IPS-15b (cell line): ENCODE results near the gene HOXB3.

Source experiments
- H3K27me3 ChIP-seq: one replicate; pipeline ENCODE4 v1.6.1; 2013; ENCODE audit warnings: low read length; ENCODE audit not compliant: control insufficient read depth, insufficient read depth
- H3K36me3 ChIP-seq: one replicate; pipeline ENCODE4 v1.6.1; 2013; ENCODE audit warnings: low read length; ENCODE audit not compliant: control insufficient read depth, insufficient read depth
- H3K4me1 ChIP-seq: one replicate; pipeline ENCODE4 v1.6.1; 2013; ENCODE audit warnings: mild to moderate bottlenecking, low read length; ENCODE audit not compliant: control insufficient read depth, insufficient read depth
- H3K4me3 ChIP-seq: one replicate; pipeline ENCODE4 v1.5.1; 2013; ENCODE audit warnings: low read depth, low read length
- H3K9ac ChIP-seq: one replicate; pipeline ENCODE4 v1.6.1; 2013; ENCODE audit warnings: low read depth, mild to moderate bottlenecking, low read length
- H3K9me3 ChIP-seq: one replicate; pipeline ENCODE4 v1.6.1; 2013; ENCODE audit warnings: mild to moderate bottlenecking, low read length; ENCODE audit not compliant: control insufficient read depth, insufficient read depth

HOXB3 gene

DNA sequence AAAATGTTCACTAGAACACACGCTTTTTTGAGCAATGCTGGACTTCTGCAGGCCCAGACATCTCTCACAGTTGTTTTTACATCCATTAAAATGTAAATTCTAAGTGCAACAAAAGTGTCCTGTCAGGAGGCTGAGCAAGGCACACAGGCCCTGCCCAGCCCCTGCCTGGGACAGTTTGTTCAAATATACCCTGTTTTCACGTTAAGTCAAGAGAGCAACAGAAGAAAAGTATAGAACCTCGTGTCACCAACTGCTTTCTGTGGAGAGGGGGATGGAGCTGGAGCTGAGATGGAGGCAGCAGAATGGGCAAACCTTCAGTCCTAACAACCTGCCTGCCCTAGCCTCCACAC, 40.8 kb downstream of the HOXB3 start:
- Histone ChIP-seq H3K4me1 (peaks cover 34% of the 10 kb centered on the region), H3K36me3 (no peaks in the 10 kb centered on the region), H3K27me3 (peaks cover 94% of the 10 kb centered on the region), H3K9me3 (no peaks in the 10 kb centered on the region), H3K4me3 (no peak overlapping the region), H3K9ac (no peak overlapping the region)

DNA sequence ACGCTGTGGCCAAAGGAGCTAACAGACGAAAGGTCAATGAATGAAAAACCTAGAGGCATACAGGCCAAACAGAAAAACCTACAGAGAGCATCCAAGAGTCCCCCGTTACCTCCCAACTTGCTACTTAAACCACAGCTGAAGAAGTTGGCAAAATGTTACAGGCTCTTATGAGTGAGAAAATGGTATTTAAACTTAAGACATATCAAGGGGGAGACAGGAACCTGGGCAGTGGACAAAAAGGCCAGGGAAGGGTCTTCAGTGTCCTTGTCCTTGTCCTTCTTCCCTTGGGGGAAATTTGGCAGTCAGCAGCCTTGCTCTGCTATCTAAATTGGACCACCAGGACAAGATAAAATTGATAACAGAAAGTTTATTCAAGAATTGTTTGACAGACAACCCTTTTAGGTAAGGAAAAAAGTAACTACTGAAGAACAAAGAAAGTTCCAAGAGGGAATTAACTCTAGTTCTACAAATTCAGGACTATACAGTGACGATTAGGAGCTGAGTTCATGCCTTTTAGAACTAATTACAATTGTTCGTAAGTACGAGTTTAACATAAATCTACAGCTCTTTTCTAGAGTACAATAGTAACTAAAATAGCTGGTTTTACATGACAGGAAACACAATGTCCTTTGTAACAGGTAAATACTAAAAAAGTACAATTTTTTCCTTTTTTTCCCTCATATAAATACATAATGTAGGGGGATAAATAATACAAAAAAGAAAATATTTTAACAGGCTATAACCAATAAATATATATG, 41.3 kb downstream of the HOXB3 start:
- H3K9ac ChIP-seq: no peak overlapping the region
- peak overlapping the region; percentile 30 for H3K4me3 ChIP-seq
- H3K4me1 ChIP-seq: peaks cover 39% of the 10 kb centered on the region
- H3K36me3 ChIP-seq: no peaks in the 10 kb centered on the region
- peaks cover 94% of the 10 kb centered on the region for H3K27me3 ChIP-seq
- no peaks in the 10 kb centered on the region for H3K9me3 ChIP-seq

DNA sequence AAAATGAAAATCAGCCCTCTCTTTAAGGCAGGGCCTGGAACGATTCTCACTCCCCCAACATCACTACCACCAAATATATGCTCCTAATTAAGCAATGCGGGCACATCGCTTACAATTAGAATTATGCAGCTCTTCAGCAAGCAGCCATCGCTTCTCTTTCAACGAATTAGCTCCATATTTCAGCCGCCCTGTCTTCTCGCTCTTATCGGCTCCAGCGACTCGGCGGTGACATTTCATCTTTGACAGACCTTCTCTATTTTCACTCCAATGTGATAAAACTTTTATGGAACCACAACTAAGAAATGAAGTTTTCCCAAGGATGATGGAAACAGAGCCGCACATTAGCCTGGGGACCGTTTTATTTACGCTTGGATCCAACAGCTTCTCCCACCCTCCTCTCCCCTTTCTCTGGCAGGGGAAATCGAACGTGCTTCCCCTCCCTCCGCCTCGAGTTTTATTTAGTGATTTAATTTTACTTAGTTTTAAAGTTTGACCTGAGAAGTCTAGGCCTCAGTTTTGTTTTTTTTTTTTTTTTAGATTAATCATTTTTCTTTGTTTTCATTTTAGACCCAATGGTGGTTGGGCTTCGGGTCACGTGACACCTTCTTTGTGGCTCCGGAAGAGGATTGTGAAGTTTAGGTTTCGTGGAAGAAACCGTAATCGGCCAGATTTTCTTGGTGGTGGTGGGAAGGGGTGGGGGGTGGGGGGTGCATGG, 42.1 kb downstream of the HOXB3 start:
- H3K9ac ChIP-seq: no peak overlapping the region
- H3K9me3 ChIP-seq: no peaks in the 10 kb centered on the region
- peaks cover 94% of the 10 kb centered on the region for H3K27me3 ChIP-seq
- H3K36me3 ChIP-seq: no peaks in the 10 kb centered on the region
- peaks cover 39% of the 10 kb centered on the region for H3K4me1 ChIP-seq
- peak overlapping the region; percentile 37 for H3K4me3 ChIP-seq

DNA sequence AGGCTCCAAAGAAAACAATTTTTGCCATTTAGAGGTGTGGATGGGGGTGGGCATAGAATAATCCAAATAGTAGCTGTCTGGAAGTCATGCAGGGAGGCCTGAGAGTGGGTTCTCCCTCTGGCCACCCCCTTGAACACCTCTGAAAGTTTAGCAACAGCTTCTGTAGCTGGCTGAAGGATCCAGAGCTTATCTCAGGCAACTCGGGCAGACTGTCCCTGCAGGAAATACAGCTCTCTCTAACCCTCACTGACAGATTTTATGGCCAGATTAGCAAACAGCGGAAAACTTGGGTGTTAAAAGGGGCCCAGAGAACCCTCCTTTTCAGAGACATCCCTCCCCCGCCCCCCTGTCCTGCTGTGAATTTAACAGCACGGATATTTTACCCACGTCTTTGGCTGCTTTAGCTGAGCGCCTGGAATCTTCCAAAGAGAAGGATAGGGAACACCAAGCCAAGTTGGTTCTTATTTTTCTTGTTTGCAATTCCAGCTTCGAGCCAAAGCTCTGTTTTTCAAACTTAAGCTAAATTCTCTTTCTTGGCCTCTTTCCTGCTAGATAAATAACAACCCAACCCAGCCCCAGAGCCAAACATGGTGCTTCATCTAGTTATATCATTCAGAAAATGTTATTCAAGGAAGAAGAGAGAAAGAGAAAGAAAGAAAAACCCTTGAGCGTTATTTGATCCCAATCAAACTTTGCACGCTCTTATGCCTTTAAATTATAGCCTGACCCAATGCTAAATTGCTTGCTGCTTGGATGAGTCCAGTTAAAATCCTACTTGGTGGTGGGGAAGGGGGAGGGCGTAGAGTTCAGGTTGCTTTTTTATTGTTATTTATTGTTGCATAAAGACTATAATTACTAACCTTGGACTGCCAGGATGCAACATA, 42.9 kb downstream of the HOXB3 start:
- Histone ChIP-seq H3K4me1 (peaks cover 39% of the 10 kb centered on the region), H3K9ac (no peak overlapping the region), H3K4me3 (peak overlapping the region; percentile 37), H3K36me3 (no peaks in the 10 kb centered on the region), H3K9me3 (no peaks in the 10 kb centered on the region), H3K27me3 (peaks cover 94% of the 10 kb centered on the region)

DNA sequence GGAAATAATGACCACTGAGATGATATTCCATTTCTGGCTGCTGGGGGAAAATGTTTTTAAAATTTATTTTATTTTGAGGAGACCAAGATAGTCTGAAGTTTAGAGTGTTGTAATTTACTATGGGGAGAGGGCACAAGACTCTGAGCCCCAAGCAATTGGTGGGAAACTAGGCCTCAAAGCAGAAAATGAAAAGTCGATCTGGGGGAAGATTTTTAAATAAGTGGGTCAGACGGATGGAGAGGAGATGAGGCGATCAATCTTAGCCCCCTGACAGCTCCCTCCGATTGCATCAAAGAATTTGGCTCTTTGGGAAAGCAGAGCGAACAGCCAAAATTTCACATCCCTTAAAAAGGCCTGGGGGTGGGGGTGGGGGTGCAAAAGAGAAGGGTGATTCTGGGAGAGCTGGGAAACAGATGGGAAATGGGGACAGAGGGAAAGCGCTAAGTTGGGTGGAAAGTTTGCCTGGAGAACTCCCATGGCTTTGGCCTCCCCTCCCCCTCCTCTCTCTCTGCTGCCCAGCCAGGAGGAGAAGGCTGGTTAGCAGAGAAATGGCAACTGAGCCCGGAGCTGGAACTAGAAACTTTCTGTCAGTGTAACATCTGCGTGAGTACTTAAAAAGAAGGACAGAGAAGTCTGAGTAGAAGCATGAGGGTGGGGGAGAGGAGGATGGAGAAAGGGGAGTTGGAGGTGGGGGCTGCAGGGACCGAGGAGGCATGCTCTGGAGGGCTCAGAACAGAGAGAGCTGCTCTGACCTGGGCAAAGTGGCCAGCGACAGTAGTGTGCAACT, 43.7 kb downstream of the HOXB3 start:
- H3K4me1 ChIP-seq: peaks cover 39% of the 10 kb centered on the region
- peaks cover 92% of the 10 kb centered on the region for H3K27me3 ChIP-seq
- peak overlapping the region; percentile 37 for H3K4me3 ChIP-seq
- no peaks in the 10 kb centered on the region for H3K36me3 ChIP-seq
- no peak overlapping the region for H3K9ac ChIP-seq
- H3K9me3 ChIP-seq: no peaks in the 10 kb centered on the region

DNA sequence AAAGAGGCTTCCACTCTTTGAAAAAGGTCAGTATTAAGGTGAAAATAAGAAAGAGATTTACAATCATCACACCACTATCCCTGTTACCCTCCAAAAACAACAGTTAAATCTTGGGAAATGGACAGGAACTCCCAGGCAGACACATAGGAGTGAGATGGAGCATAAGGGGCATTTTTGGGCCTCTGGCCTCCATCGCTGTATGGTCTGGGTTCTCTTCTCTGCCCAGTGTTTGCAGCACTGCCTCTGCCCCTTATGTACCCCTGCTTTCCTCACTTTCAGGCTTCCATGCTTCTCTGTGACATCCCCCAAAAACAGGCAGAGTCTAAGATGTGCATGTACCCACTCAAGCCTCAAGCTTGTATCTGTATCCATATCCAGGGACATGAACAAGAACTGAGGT, 44.5 kb downstream of the HOXB3 start:
- peaks cover 95% of the 10 kb centered on the region for H3K27me3 ChIP-seq
- H3K4me1 ChIP-seq: peaks cover 43% of the 10 kb centered on the region
- H3K9ac ChIP-seq: no peak overlapping the region
- peak overlapping the region; percentile 19 for H3K4me3 ChIP-seq
- no peaks in the 10 kb centered on the region for H3K9me3 ChIP-seq
- H3K36me3 ChIP-seq: no peaks in the 10 kb centered on the region

DNA sequence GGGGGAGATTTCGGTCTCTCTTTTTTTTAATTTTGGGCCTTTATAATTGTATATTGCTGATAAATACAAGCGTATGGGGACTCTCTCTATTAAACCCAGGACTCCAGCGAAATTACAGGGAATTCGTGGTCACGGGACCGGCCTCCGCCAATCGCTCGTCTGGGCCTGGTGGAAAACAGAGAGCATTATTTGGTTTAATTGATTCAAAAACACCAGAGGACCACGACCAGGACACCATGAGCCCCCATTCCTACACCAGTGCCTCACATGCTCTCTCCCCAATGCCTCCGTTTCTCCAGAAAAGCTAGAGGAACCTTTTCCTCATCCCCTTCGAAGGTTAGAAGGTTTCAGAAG, 45.0 kb downstream of the HOXB3 start, which contains the start of gene HOXB2:
HOXB2 (minus strand) TSS at position 88 of the 354 bp plus-strand sequence. CDS start 198 bp downstream, outside the sequence.
- peak within 1 kb of the TSS; percentile 42 for H3K4me3 ChIP-seq
- peaks cover 46% of the 10 kb centered on the region for H3K4me1 ChIP-seq
- peaks cover 95% of the 10 kb centered on the region for H3K27me3 ChIP-seq

DNA sequence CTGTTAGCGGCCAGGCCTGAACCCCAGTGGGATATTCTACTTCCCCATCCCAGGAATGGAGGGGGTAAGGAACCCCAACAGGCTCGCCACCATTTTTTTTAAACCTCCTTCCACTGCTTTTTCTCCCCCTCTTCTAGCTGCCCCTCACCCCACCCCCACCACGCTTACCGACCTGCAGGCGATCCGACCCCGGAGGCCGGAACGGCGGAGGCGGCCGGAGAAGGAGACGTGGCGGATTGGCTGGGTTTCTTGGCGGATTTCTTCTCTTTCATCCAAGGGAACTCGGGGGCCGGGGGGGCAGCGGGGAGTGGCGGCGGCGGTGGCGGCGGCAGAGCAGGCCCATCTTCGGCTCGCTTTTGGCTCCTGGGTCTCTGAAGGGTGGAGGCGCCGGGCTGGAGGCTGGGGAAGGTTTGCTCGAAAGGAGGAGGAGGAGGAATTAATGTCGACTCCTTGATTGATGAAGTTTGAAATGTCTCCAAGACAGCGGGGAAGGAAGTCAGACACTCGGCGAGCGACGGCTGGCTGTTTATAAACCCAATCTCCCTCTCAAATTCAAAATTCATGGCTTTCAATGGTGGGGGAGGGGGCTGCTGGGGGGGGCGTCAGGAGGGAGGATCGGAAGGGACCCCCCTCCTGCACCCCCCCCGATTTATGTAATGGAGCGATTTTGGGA, 45.6 kb downstream of the HOXB3 start:
- Histone ChIP-seq H3K36me3 (no peaks in the 10 kb centered on the region), H3K9ac (no peak overlapping the region), H3K4me1 (peaks cover 44% of the 10 kb centered on the region), H3K27me3 (peaks cover 95% of the 10 kb centered on the region), H3K4me3 (peak overlapping the region; percentile 42), H3K9me3 (no peaks in the 10 kb centered on the region)

More for the DNA sequence above, 45.0 kb downstream of the HOXB3 start, which contains the start of gene HOXB2:
- Histone ChIP-seq H3K36me3 (no peaks in the 10 kb centered on the region), H3K9me3 (no peaks in the 10 kb centered on the region), H3K9ac (no peak within 1 kb of the TSS)

DNA sequence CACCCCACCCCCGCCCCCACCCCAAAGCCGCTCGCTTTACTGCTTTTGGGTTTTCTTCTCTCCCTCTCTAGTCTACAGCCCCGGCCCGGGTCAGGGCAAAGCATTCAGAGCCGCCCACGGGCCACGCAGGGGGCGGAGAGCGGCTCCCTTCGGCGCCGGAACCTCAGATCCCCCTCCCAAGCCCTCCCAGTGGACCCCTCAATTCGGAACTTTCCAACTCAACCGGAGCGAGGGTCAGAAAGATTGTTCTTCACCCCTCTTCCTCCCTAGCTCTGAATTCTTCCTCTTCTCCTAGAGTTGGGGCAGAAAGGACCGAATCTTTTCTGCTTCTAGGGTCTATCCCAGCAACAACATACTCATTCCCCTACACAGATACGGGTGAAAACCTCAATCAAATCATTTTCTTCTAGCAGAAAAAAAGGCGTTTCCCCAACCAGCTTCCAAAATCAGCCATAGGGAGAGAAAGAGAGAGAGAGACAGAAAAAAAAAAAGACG, 46.1 kb downstream of the HOXB3 start:
- H3K9ac ChIP-seq: no peak overlapping the region

DNA sequence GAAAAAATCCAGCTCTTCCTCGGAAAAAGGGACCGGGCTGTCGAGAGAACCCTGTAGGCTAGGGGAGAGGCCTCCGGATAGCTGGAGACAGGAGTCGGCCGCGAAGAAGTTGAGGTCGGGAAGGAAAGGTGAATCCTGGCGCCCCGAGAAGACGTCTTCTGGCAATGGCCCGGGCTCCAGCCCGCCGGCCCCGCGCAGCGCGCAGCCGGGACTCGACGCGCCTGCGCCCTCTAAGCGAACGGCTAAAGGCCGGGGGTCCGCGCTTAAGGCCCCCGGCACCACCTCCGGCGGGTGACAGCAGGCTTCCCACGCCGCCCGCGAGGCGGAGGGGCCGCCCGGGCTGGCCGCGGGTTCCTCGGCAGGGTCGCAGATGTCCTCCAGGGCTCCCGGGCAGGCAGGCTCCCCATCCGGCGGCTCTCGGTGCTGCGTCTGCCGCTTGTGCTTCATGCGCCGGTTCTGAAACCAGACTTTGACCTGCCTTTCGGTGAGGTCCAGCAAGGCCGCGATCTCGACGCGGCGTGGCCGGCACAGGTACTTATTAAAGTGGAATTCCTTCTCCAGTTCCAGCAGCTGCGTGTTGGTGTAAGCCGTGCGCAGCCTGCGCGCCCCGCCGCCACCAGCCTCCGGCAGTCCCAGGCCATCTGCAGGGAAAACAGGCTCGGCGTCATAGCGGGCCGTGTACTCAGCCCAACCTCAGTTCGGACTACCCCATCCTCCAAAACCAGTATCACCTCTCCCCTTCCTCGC, 46.8 kb downstream of the HOXB3 start:
- Histone ChIP-seq H3K4me3 (peak overlapping the region; percentile 42), H3K9me3 (no peaks in the 10 kb centered on the region), H3K27me3 (peaks cover 90% of the 10 kb centered on the region), H3K36me3 (no peaks in the 10 kb centered on the region), H3K9ac (no peak overlapping the region), H3K4me1 (peaks cover 33% of the 10 kb centered on the region)

More for the DNA sequence above, 46.1 kb downstream of the HOXB3 start:
- Histone ChIP-seq H3K9me3 (no peaks in the 10 kb centered on the region), H3K27me3 (peaks cover 95% of the 10 kb centered on the region), H3K4me1 (peaks cover 38% of the 10 kb centered on the region), H3K36me3 (no peaks in the 10 kb centered on the region), H3K4me3 (peak overlapping the region; percentile 42)
